ENCODE results near the gene MUC16.
"Not testable (repeated sequence)": the region's sequence is repeated elsewhere in the genome, so short reads cannot be mapped to it uniquely, and the experiment has no call there.

MUC16 gene

GRCh38 chr19:9009935-9010651, at the start of gene MUC16:
Gene MUC16 (minus strand): TSS chr19:9010409.
- DNase-seq (ENCODE audit: low read depth in 3 of 3), result no peak

DNA sequence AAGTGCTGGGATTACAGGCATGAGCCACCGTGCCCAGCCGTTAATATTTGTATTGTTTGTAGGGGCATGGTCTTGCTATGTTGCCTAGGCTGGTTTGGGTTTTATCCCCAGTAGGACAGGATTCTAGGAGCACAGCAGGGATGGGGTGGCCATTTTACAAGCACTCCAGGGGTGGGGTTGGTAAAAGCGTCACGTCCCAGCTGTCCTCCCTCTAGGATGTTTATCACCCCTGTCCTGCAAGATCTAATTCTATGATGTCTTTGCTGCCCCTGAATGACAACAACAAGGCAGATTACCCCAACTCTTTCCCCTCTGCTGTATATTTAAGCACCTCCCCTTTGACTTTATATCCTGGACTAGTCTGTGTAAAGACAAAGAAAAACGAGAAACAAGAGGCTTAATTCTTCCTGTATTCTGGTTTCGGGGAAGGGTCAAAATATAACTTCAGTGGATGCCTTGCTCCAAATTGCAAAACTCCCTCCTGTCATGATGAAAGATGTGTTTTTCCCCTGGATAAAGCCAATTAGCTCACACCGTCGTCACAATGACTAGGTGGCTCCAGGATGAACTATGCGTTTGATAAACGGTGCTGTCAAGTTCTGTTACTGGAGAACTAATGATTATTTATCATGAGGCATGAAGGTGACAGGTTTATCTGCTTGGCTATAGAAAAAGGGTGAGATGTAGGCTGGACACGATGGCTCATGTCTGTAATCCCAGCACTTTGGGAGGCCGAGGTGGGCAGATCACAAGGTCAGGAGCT, 48.9 kb upstream of the MUC16 start:
- no peak for DNase-seq (ENCODE audit: low read depth in 3 of 3)

DNA sequence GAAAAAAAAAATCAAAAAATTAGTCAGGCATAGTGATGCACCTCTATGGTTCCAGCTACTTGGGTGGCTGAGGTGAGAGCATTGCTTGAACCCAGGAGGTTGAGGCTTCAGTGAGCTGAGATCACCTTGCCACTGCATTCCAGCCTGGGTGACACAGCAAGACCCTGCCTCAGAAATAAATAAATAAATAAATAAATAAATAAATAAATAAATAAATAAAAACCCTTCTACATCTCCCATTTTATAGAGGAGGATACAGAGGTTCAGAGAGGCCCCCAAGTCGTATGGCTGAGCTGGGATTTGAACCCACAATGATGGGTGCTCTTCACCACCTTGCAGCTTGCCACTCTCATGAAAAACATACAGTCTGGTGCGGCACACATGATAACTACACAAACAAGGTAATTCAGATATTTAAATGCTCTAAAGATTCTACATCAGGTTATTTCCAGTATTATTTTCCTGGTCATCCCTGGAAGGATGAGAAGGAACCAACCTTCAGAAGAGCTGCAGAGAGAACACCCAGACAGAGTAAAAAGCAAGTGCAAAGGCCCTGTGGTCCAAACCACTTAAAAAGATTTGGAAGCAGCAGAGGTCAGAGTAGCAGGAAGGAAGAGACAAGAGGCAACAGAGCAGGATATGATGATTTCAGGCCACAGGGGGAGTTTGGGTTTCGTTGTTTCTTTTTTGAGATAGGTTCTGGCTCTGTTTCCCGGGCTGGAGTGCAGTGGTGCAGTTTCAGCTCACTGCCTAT, 47.5 kb upstream of the MUC16 start:
- DNase-seq (ENCODE audit: low read depth in 3 of 3), result no peak

GRCh38 chr19:9056131-9056530, 45.9 kb upstream of the MUC16 start:
- DNase-seq (ENCODE audit: low read depth in 3 of 3), result not testable (repeated sequence)

DNA sequence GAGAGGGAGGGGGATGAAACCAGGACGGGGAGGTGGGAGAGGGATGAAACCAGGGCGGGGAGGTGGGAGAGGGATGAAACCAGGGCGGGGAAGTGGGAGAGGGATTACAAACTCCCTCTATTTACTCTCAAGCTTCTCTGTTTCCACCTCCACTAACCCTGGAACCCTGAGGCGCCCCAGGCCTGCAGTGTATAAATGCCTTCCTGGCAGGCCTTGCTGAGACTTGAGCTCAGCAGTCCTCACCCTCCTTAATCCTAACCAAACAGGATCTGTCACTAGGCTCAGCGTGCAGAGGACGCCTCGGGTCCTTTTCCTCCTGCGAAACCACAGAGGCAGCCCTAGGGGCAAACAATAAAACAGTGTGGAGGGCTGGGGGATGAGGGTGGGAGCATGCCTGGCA, 44.6 kb upstream of the MUC16 start:
- no peak for DNase-seq (ENCODE audit: low read depth in 3 of 3)

DNA sequence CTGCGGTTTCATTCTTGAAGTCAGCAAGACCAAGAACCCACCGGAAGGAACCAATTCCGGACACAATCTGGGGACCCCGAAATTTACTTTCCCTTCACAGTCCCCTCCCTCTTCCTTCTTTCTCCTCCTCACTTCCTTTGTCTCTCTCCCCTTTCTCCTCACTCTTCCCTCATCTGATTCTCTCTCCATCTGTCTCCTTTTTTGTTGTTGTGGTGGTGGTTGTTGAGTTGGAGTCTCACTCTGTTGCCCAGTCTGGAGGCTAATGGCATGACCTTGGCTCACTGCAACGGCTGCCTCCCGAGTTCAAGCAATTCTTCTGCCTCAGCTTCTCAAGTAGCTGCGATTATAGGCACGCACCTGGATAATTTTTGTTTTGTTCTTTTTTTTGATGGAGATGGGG, 44.0 kb upstream of the MUC16 start:
- no peak for DNase-seq (ENCODE audit: low read depth in 3 of 3)

DNA sequence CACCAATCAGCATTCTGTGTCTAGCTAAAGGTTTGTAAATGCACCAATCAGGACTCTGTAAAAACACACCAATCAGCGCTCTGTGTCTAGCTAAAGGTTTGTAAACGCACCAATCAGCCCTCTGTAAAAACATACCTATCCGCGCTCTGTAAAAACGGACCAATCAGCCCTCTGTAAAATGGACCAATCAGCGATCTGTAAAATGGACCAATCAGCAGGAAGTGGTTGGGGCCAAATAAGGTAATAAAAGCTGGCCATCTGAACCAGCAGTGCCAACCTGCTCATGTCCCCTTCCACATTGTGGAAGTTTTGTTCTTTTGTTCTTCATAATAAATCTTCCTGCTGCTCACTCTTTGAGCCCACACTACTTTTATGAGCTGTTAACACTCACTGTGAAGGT, 43.5 kb upstream of the MUC16 start:
- not testable (repeated sequence) for DNase-seq (ENCODE audit: low read depth in 3 of 3)

DNA sequence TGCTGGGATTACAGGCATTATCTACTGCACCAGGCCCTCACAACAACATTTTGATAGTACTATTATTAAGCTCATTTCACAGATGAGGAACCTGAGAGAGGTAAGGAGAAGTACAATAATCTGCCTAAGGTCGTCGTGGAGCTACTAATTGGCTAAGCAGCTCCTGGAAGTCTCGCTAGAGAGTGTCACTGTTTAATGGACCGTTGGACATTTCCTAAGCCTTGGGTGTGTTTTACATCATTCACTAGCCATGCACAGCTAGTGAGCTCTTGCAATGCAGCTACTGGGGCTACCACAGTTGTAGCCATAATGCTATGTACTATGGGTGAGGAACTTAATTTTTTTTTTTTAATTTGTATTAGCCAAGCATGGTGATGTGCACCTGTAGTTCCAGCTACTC, 42.7 kb upstream of the MUC16 start:
- no peak for DNase-seq (ENCODE audit: low read depth in 3 of 3)

GRCh38 chr19:9046694-9047093, 36.5 kb upstream of the MUC16 start:
- DNase-seq (ENCODE audit: low read depth in 3 of 3), result no peak

GRCh38 chr19:9044449-9044848, 34.2 kb upstream of the MUC16 start:
- DNase-seq (ENCODE audit: low read depth in 3 of 3), result no peak

GRCh38 chr19:9043524-9043923, 33.3 kb upstream of the MUC16 start:
- DNase-seq (ENCODE audit: low read depth in 3 of 3), result no peak

- DNase-seq (ENCODE audit: low read depth in 3 of 3), result no peak
Measured at GRCh38 chr19:9041023-9041422, 30.8 kb upstream of the MUC16 start.

- no peak for DNase-seq (ENCODE audit: low read depth in 3 of 3)
Measured at GRCh38 chr19:9040131-9040530, 29.9 kb upstream of the MUC16 start.

DNA sequence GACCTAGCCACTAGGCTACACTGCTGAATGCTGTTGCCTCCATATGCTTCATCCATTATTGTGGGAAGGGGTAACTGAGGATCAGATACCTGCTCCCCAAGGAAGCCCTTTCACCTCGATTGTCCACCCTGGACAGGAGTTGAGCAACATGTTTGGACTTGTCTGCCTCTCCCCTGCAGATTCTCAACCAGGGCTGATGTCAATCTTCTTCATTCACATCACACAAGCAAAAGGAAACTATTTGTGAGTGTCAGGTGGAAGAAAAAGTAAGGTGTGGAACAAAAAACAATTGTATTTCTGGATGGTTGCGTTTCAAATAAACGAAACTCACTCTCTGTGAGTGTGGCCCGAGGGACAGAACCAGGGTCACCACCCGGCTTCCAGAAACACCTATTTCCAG, 29.5 kb upstream of the MUC16 start:
- DNase-seq (ENCODE audit: low read depth in 3 of 3), result no peak

DNA sequence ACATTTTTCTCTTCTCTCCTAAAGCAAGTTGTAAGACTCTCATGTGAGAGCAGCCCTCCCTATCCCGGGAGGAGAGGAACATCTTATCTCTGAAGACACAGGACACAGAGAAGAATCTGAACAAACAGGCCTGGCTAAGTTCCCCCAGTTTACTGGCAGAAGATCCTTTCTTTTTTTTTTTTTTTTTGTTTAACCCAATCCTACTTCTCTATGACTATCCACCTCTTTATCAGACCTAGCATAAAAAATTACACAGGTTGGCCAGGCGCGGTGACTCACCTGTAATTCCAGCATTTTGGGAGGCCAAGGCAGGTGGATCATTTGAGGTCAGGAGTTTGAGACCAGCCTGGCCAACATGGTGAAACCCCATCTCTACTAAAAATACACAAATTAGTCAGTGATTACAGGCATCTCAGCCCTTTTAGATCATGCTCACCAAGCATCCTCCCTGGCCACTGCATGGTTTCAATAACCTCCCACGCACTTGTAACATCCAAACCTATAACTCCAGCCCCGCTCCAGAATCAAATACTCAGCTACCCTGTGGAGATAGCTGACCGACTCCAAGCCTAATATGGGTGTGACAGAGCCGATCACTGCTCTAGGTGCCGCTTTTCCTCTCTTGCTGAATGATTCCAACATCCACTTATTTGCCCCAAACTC, 27.3 kb upstream of the MUC16 start:
- no peak for DNase-seq (ENCODE audit: low read depth in 3 of 3)

GRCh38 chr19:9032136-9032631, 22.0 kb upstream of the MUC16 start:
- DNase-seq (ENCODE audit: low read depth in 3 of 3), result no peak

DNA sequence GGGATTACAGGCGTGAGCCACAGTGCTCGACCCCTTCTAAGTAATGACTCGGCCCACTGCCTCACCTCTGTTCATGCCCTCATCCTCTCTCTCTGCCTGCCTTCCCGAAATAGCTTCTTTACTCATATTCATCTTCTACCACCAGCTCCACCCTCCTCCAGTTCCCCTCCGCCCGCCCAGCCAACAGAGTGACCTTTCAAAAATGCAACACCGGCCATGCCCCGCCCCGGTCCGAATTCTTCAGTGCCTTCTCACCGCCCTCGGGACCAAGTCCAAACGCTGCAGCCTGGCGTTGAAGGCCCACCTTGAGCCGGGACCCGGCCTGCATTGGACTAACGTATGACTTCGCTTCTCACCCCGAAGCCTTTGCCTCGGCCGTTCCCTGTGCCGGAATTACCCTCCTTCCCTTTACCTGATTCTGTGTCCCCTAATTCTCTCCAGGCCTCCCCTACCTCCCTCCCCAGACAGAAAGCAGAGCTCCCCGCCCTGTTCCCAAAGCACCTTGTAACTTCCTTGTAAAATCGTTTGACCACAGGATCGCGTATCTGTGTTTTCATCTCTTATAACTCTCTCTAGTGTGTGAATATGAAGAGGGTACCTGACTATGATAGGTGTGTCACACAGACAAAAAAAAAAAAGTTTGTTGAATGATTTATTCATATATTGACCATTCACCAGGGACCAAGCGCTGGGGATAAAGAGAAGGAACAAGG, 8.1 kb upstream of the MUC16 start:
- DNase-seq (ENCODE audit: low read depth in 3 of 3), result no peak

GRCh38 chr19:9014803-9015202, 4.6 kb upstream of the MUC16 start:
- DNase-seq (ENCODE audit: low read depth in 3 of 3), result no peak

DNA sequence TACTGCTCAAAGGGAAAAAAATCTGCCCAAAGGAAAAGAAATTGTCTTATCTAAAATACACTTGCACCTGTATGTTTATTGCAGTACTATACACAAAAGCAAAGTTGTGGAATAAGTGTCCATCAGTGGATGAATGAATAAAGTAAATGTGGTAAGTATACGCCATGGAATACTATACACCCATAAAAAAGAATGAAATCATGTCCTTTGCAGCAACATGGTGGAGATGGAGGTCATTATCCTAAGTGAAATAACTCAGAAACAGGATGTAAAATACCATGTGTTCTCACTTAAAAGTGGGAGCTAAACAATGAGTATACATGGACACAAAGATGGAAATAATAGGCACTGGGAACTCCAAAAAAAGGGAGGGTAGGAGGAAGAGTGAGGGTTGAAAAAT, 3.8 kb upstream of the MUC16 start:
- DNase-seq (ENCODE audit: low read depth in 3 of 3), result no peak

DNA sequence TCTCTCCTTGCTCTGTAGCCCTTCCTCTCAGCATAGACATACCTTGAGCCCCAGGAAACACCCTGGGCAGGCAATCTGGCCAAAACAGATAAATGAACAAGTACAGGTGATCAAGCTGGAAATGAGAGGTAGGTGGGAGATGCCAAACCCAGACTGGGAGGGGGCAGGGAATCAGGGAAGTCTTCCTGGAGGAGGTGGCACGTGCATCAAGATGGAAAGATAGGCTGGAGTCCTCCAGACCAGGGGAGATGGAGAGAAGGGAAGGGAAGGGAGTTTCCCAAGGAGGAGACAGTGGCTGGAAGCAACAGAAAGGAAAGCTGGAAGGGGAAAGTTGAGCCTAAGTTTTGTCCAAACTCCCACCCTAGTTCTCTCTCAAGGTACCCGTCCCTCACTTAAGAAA, 1.7 kb upstream of the MUC16 start:
- DNase-seq (ENCODE audit: low read depth in 3 of 3), result no peak

DNA sequence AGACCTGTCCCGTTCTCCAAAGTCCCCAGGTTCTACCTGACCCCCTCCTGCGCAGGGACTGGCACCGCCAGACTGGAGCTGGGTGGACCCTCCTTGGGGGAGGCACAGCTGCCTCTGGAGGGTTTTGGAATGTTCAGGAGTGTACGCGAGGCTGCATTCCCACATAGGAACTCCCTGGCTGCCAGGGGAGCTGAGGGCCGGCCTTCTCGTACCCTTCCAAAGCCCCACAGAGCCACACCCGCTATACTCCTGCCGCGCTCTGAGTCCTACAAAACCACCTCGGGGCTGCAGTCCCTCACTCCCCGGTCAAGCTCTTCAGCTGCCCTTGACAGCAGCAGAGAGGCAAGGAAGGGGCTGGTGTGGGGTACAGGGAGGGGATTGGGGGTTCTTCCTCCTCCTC, 484 bp upstream of the MUC16 start:
- DNase-seq (ENCODE audit: low read depth in 3 of 3), result no peak
